K562 (cell line): ENCODE data around the gene KCNK4. TPM values are rescaled to one million over a fixed set of nuclear protein-coding genes. Genes with fewer than 3 reads are reported as not detected.

ENCODE experiments used
- ATF2 ChIP-seq: sonication (generic); formaldehyde crosslinking; IDR thresholded peaks from 2 replicates; pipeline ENCODE4 v1.8.1; 2022; ENCODE audit warnings: missing genetic modification reagents
- CBFB ChIP-seq: sonication (generic); formaldehyde crosslinking; IDR thresholded peaks from 2 replicates; pipeline ENCODE4 v1.4.0; 2020; ENCODE audit warnings: mild to moderate bottlenecking, missing genetic modification reagents
- CBX3 ChIP-seq, 2 experiments: IDR thresholded peaks; 1 replicate in 1 of 2; 2 replicates in 1 of 2; pipeline ENCODE4 v1.6.1; 2012; ENCODE audit warnings: inconsistent platforms in 2 of 2, low read length in 2 of 2, borderline replicate concordance in 1 of 2, control low read depth in 1 of 2
- CREM ChIP-seq: IDR thresholded peaks from 2 replicates; pipeline ENCODE4 v1.6.1; 2014; ENCODE audit warnings: antibody characterized with exemption, low read depth
- CUX1 ChIP-seq: fragments of 200-800 bp; sonication (Bioruptor generic); IDR thresholded peaks from 2 replicates; pipeline ENCODE4 v1.6.1; 2016; ENCODE audit warnings: missing genetic modification characterization, missing compliant biosample characterization
- LARP7 ChIP-seq: fragments of 450-650 bp; IDR thresholded peaks from 2 replicates; pipeline ENCODE4 v1.6.1; 2016
- MXI1 ChIP-seq: IDR thresholded peaks from 2 replicates; pipeline ENCODE4 v1.6.1; 2011; ENCODE audit warnings: low read depth, mild to moderate bottlenecking, improper control_type of control experiment, low read length
- NFXL1 ChIP-seq: fragments of 450-650 bp; formaldehyde crosslinking; IDR thresholded peaks from 2 replicates; pipeline ENCODE4 v1.4.0; 2021; ENCODE audit warnings: mild to moderate bottlenecking
- NR0B1 ChIP-seq: fragments of 450-650 bp; IDR thresholded peaks from one replicate; pipeline ENCODE4 v1.6.1; 2018; ENCODE audit warnings: mild to moderate bottlenecking, moderate library complexity; ENCODE audit not compliant: partially characterized antibody
- PATZ1 ChIP-seq: fragments of 250-450 bp; sonication (Bioruptor Pico); IDR thresholded peaks from 2 replicates; pipeline ENCODE4 v1.5.0; 2020; ENCODE audit warnings: mild to moderate bottlenecking, borderline replicate concordance
- POLR2G ChIP-seq: fragments of 200-400 bp; formaldehyde crosslinking; IDR thresholded peaks from 2 replicates; pipeline ENCODE4 v1.6.1; 2017; ENCODE audit warnings: low read depth, mild to moderate bottlenecking, antibody characterized with exemption, low read length, moderate library complexity
- PPARD ChIP-seq: fragments of 250-450 bp; sonication (Bioruptor Pico); IDR thresholded peaks from 2 replicates; pipeline ENCODE4 v1.8.0; 2022; ENCODE audit warnings: inconsistent platforms, mild to moderate bottlenecking, moderate library complexity
- RAD21 ChIP-seq, 2 experiments: fragments of 250-450 bp in 1 of 2; fragments of 450-650 bp in 1 of 2; sonication (Bioruptor Pico) in 1 of 2; formaldehyde crosslinking in 1 of 2; IDR thresholded peaks in 1 of 2; conservative IDR thresholded peaks in 1 of 2; 2 replicates each; pipeline versions ENCODE4 v1.4.0 to v1.8.0; 2020 to 2022; ENCODE audit warnings: mild to moderate bottlenecking in 2 of 2, moderate library complexity in 1 of 2
- SIN3B ChIP-seq: fragments of 450-650 bp; IDR thresholded peaks from 2 replicates; pipeline ENCODE4 v1.6.1; 2017; ENCODE audit warnings: low read depth, mild to moderate bottlenecking, moderate library complexity
- SLC30A9 ChIP-seq: fragments of 250-450 bp; sonication (Bioruptor Pico); IDR thresholded peaks from 2 replicates; pipeline ENCODE4 v1.8.0; 2022; ENCODE audit warnings: mild to moderate bottlenecking, moderate library complexity
- SMAD3 ChIP-seq: fragments of 450-650 bp; formaldehyde crosslinking; conservative IDR thresholded peaks from 2 replicates; pipeline ENCODE4 v1.4.0; 2020; ENCODE audit warnings: mild to moderate bottlenecking
- TCF3 ChIP-seq: sonication (generic); formaldehyde crosslinking; IDR thresholded peaks from 2 replicates; pipeline ENCODE4 v1.4.0; 2020; ENCODE audit warnings: mild to moderate bottlenecking, missing genetic modification reagents
- ZFX ChIP-seq: sonication (generic); formaldehyde crosslinking; IDR thresholded peaks from 2 replicates; pipeline ENCODE4 v1.8.0; 2022; ENCODE audit warnings: mild to moderate bottlenecking, missing genetic modification reagents, moderate library complexity
- polyA plus RNA-seq, 8 experiments: library from polyadenylated mRNA; depleted of rRNA in 4 of 8; stranded (reverse) in 5 of 8; unstranded in 3 of 8; fragments of >200 nt; fragmentation: Nextera tagmentation in 2 of 8; fragmentation: Illumina TruSeq in 1 of 8; extraction: Ambion mirVana in 2 of 8; extraction: Trizol in 1 of 8; gene quantifications; 2 replicates each; pipeline versions ENCODE4 v1.2.1 to v1.2.3, GENCODE V29; 2011 to 2014; ENCODE audit warnings: inconsistent platforms in 1 of 8, missing spikeins in 1 of 8
- total RNA-seq, 7 experiments: library from RNA; depleted of rRNA in 6 of 7; stranded (reverse); fragments of >200 nt in 6 of 7; fragmentation: Illumina TruSeq in 2 of 7; extraction: Trizol in 2 of 7; gene quantifications; 2 replicates each; pipeline versions ENCODE4 v1.2.1 to v1.2.3, GENCODE V29; 2011 to 2021; ENCODE audit warnings: low replicate concordance in 1 of 7

Gene KCNK4
- total and polyA plus RNA-seq, 9 of the 15 experiments (the other 6 are each of a cell fraction or from before 2014, with no cell fraction given) = not detected

- TF ChIP-seq ATF2 (CRISPR knock-in tag) (no peak), RAD21 (CRISPR knock-in tag; conservative IDR thresholded peaks at IDR 0.05 in 1 of 2, IDR thresholded peaks at IDR 0.05 in 1 of 2) (no peak), CBX3 (IDR thresholded peaks at IDR 0.05; ENCODE audit: borderline replicate concordance in 1 of 2, low read length in 2 of 2) (no peak), SIN3B (no peak), NFXL1 (no peak), SLC30A9 (CRISPR knock-in tag) (no peak), MXI1 (peak; percentile 92), SMAD3 (no peak), ZFX (CRISPR knock-in tag) (peak; percentile 84), POLR2G (peak; percentile 80), PATZ1 (CRISPR knock-in tag) (no peak), CREM (peak; percentile 93), LARP7 (no peak), NR0B1 (no peak), PPARD (CRISPR knock-in tag) (no peak), TCF3 (CRISPR knock-in tag) (no peak), CUX1 (CRISPR knock-in tag) (no peak), CBFB (CRISPR knock-in tag) (no peak)
Measured at GRCh38 chr11:64284048-64284961, 6.8 kb upstream of the KCNK4 start, which contains the start of gene BAD (continued).
